ENCODE results near the gene PHACTR3.

The PHACTR3 gene

DNA sequence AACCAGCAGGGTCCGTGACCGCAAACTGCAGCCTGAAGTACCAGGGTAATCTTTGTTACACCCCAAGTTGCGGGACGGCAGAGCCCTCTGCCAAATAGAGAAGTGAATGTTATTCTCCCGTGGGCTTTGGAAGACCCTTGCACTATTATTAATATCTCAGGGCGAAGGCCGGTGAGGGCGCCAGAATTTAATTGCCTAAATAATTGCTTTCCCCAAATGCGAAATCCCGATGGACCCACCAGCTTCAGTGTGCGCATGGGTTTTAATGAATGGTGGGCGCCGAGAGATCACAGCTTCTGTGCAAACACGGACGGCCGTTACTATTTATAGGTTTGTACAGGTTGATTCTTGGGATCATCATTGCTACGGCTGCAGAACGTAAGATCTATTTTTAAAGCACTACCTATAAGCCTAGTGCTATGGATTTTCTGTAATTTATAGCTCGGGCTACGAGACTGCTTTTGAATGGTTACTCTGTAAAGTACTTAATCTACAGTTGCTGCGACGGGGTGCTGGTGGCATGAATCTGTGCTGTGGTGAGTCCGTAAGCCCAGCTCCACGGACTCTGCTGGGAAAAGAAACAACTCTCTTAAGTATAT, 15.2 kb upstream of the PHACTR3 start:
- no peak overlapping the region for H3K9ac ChIP-seq (ENCODE audit: low read depth in 1 of 2, low read length in 2 of 2)
- H3K9me3 ChIP-seq (ENCODE audit: control insufficient read depth in 1 of 2, low read length in 2 of 2): no peaks in the 10 kb centered on the region
- peaks cover 3 to 5% of the 10 kb centered on the region in 2 donors for H3K27me3 ChIP-seq (ENCODE audit: control insufficient read depth in 1 of 2, insufficient read depth in 2 of 2, low read length in 2 of 2)
- no peaks in the 10 kb centered on the region for H3K4me1 ChIP-seq (ENCODE audit: control insufficient read depth in 1 of 2, insufficient read depth in 2 of 2, low read length in 2 of 2)
- H3K36me3 ChIP-seq (ENCODE audit: control insufficient read depth in 1 of 2, insufficient read depth in 2 of 2, low read length in 2 of 2): no peaks in the 10 kb centered on the region
- H3K27ac ChIP-seq (ENCODE audit: low read depth, low read length): no peak overlapping the region
- no peak overlapping the region for H3K4me3 ChIP-seq (ENCODE audit: low read depth in 1 of 2, low read length in 2 of 2)

DNA sequence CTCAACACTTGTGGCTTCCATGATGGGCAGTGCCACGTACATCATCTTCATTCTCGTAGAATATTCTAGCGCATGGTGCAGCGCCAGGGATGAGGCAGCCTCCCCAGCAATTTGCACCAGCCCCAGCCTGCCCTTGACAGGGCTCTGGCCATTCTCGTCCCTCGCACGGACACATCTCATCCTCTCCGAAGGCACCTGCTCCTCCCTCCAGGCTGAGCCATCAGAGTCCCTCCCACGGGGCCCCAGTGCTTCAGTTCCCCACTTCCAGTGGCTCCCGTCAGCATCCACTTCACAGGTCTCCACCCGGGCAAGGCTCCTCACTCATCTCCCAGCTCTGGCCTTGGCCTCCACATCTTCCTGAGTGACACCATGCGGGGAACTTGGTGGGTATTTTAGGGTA, 13.3 kb upstream of the PHACTR3 start:
- Histone ChIP-seq H3K4me3 (ENCODE audit: low read depth in 1 of 2, low read length in 2 of 2) (no peak overlapping the region), H3K9ac (ENCODE audit: low read depth in 1 of 2, low read length in 2 of 2) (no peak overlapping the region), H3K27me3 (ENCODE audit: control insufficient read depth in 1 of 2, insufficient read depth in 2 of 2, low read length in 2 of 2) (peaks cover 3% of the 10 kb centered on the region in 2 donors), H3K4me1 (ENCODE audit: control insufficient read depth in 1 of 2, insufficient read depth in 2 of 2, low read length in 2 of 2) (no peaks in the 10 kb centered on the region), H3K36me3 (ENCODE audit: control insufficient read depth in 1 of 2, insufficient read depth in 2 of 2, low read length in 2 of 2) (no peaks in the 10 kb centered on the region), H3K27ac (ENCODE audit: low read depth, low read length) (no peak overlapping the region), H3K9me3 (ENCODE audit: control insufficient read depth in 1 of 2, low read length in 2 of 2) (no peaks in the 10 kb centered on the region)

DNA sequence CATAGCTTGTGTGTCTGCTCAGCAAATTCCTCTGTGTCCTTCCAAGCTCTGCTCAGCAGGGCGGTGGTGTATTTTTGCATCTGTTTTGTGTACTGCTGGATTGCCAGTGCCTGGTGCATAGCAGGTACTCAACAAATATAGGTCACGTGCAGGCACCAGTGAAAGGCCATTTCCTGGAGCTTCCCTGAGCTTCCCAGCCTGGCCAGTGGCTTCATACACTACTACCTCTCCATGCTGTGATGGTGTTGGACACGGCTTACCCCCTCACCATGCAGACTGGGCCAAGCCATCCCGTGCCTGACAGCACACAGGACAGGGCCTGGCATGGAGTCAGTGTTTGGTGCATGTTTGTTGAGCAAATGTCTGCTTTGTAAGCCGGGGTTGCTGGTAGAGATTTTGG, 7.7 kb upstream of the PHACTR3 start:
- Histone ChIP-seq H3K4me3 (ENCODE audit: low read depth in 1 of 2, low read length in 2 of 2) (no peak overlapping the region), H3K27ac (ENCODE audit: low read depth, low read length) (no peak overlapping the region), H3K36me3 (ENCODE audit: control insufficient read depth in 1 of 2, insufficient read depth in 2 of 2, low read length in 2 of 2) (no peaks in the 10 kb centered on the region), H3K9me3 (ENCODE audit: control insufficient read depth in 1 of 2, low read length in 2 of 2) (no peaks in the 10 kb centered on the region), H3K4me1 (ENCODE audit: control insufficient read depth in 1 of 2, insufficient read depth in 2 of 2, low read length in 2 of 2) (no peaks in the 10 kb centered on the region), H3K27me3 (ENCODE audit: control insufficient read depth in 1 of 2, insufficient read depth in 2 of 2, low read length in 2 of 2) (peaks cover 0 to 8% of the 10 kb centered on the region in 2 donors), H3K9ac (ENCODE audit: low read depth in 1 of 2, low read length in 2 of 2) (no peak overlapping the region)

DNA sequence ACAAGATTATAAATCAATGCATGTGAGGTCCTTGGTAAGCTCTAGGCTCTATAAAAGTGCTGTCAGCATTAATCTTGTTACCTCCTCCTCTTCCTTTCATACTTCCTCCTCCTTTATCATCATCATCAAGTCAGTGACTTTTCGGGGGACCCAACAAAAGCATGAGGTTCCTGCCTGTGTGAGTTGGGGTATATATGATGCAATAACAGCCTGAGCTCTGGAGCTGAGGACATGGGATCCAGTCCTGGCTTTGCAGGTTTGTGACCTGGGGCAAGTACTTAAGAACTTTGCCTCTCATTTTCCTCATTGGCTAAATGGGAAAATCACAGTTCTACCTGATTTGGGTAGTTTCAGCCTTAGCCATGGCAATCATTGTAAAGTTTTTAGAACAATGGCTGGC, 7.1 kb upstream of the PHACTR3 start:
- Histone ChIP-seq H3K9me3 (ENCODE audit: control insufficient read depth in 1 of 2, low read length in 2 of 2) (no peaks in the 10 kb centered on the region), H3K27me3 (ENCODE audit: control insufficient read depth in 1 of 2, insufficient read depth in 2 of 2, low read length in 2 of 2) (peaks cover 3 to 13% of the 10 kb centered on the region in 2 donors), H3K4me1 (ENCODE audit: control insufficient read depth in 1 of 2, insufficient read depth in 2 of 2, low read length in 2 of 2) (no peaks in the 10 kb centered on the region), H3K36me3 (ENCODE audit: control insufficient read depth in 1 of 2, insufficient read depth in 2 of 2, low read length in 2 of 2) (no peaks in the 10 kb centered on the region), H3K27ac (ENCODE audit: low read depth, low read length) (no peak overlapping the region), H3K4me3 (ENCODE audit: low read depth in 1 of 2, low read length in 2 of 2) (no peak overlapping the region), H3K9ac (ENCODE audit: low read depth in 1 of 2, low read length in 2 of 2) (no peak overlapping the region)

DNA sequence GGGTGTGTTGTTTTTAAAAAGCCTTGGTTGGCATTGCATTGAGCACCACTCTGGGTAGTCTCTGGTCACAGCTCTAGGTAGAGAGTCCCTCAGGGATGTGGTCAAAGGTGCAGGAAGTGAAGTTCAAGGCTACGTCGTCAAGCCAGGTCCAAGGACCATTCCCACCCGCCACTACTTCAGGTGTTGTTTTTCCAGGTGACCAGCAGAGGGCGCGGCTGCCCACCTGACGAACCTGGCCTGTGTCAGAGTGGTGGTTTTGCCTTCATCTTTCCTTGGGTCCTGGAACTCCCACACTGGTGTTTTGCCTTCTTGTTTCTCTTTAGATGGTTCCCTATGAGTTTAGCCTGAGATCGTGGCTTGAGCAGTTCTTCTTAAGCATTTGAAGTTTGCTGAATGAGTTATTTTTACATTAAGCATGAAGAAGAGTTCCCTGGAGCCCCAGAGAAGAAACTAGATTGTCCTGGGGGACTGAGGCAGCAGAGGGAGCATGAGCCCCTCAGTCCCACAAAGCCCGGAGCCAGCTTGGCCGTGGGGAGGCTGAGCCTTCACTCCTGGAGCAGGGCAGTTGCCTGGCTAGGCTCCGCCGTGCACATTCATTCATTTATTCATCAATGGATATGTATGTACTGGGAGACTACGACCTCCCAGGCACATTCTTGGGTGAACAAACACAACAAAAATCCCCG, 5.6 kb upstream of the PHACTR3 start:
- H3K27me3 ChIP-seq (ENCODE audit: control insufficient read depth in 1 of 2, insufficient read depth in 2 of 2, low read length in 2 of 2): peaks cover 17 to 26% of the 10 kb centered on the region in 2 donors
- H3K9me3 ChIP-seq (ENCODE audit: control insufficient read depth in 1 of 2, low read length in 2 of 2): no peaks in the 10 kb centered on the region
- no peaks in the 10 kb centered on the region for H3K36me3 ChIP-seq (ENCODE audit: control insufficient read depth in 1 of 2, insufficient read depth in 2 of 2, low read length in 2 of 2)
- no peaks in the 10 kb centered on the region for H3K4me1 ChIP-seq (ENCODE audit: control insufficient read depth in 1 of 2, insufficient read depth in 2 of 2, low read length in 2 of 2)
- H3K4me3 ChIP-seq (ENCODE audit: low read depth in 1 of 2, low read length in 2 of 2): no peak overlapping the region
- no peak overlapping the region for H3K27ac ChIP-seq (ENCODE audit: low read depth, low read length)
- H3K9ac ChIP-seq (ENCODE audit: low read depth in 1 of 2, low read length in 2 of 2): no peak overlapping the region

DNA sequence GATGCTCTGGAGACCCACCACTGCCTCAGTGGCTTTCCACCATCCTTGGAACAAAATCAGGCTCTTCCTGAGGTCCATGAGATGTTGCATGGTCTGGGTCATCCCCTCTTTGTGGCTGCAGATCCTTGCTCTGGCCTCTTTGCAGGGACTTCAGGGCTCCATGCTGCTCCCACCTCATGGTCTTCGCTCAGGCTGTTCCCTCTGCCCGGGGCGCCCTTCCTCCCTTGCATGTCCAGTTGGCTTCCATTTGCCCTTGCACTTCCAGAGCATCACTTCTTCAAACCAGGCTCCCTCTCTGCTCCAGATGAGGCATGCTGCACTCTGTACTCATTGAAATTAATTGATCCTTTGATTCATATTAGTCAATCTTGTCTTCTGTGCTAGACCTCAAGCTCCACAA, 4.4 kb upstream of the PHACTR3 start:
- Histone ChIP-seq H3K27me3 (ENCODE audit: control insufficient read depth in 1 of 2, insufficient read depth in 2 of 2, low read length in 2 of 2) (peaks cover 22 to 26% of the 10 kb centered on the region in 2 donors), H3K4me1 (ENCODE audit: control insufficient read depth in 1 of 2, insufficient read depth in 2 of 2, low read length in 2 of 2) (no peaks in the 10 kb centered on the region), H3K9me3 (ENCODE audit: control insufficient read depth in 1 of 2, low read length in 2 of 2) (no peaks in the 10 kb centered on the region), H3K36me3 (ENCODE audit: control insufficient read depth in 1 of 2, insufficient read depth in 2 of 2, low read length in 2 of 2) (no peaks in the 10 kb centered on the region), H3K9ac (ENCODE audit: low read depth in 1 of 2, low read length in 2 of 2) (no peak overlapping the region), H3K4me3 (ENCODE audit: low read depth in 1 of 2, low read length in 2 of 2) (no peak overlapping the region), H3K27ac (ENCODE audit: low read depth, low read length) (no peak overlapping the region)

DNA sequence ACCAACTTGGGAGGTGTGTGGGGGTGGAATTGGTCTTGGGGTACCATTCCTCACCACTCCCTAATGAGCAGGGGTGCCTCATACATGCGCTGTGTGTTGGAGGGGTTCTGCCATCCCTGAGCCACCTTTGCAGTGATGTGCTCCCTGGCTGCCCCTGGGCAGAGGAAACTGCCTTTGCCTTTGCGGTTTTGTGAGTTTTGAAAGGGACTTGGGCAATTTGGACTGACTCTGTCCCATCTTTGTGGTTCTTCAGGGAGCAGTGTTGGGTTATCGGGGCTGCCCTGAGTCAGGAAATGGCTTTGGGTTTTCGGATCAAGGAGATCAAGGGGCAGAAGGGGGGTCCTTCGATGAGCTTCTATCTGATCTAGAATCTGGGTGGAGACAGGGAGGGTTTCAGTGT, 3.9 kb upstream of the PHACTR3 start:
- H3K4me3 ChIP-seq (ENCODE audit: low read depth in 1 of 2, low read length in 2 of 2): no peak overlapping the region
- H3K9ac ChIP-seq (ENCODE audit: low read depth in 1 of 2, low read length in 2 of 2): no peak overlapping the region
- H3K4me1 ChIP-seq (ENCODE audit: control insufficient read depth in 1 of 2, insufficient read depth in 2 of 2, low read length in 2 of 2): peaks cover 0 to 4% of the 10 kb centered on the region in 2 donors
- no peak overlapping the region for H3K27ac ChIP-seq (ENCODE audit: low read depth, low read length)
- H3K9me3 ChIP-seq (ENCODE audit: control insufficient read depth in 1 of 2, low read length in 2 of 2): no peaks in the 10 kb centered on the region
- no peaks in the 10 kb centered on the region for H3K36me3 ChIP-seq (ENCODE audit: control insufficient read depth in 1 of 2, insufficient read depth in 2 of 2, low read length in 2 of 2)
- peaks cover 22 to 30% of the 10 kb centered on the region in 2 donors for H3K27me3 ChIP-seq (ENCODE audit: control insufficient read depth in 1 of 2, insufficient read depth in 2 of 2, low read length in 2 of 2)

DNA sequence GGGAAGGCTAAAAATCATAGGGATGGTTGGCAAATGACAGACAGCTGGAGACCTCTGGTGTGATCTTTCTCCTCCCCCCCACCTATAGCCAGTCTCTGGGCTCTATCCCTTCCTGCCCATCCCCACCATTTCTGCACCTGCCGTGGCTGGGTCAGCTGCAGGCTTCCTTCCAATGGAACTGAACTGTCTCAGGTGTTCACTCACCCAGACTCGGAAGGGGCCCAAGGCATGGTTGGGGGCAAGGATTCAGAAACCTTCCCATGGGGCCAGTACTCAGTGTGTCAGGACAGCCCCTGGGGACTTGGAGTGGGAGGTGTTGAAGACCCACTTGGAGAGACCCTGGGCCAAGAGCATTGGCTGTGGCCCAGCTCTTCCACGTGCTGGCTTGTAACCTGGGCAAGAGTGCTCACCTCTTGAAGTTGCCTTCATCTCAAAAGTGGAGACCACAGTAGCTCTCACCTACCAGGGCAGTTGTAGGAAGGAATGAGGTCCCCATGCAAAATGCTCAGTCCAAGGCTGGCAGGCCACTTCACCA, 1.7 kb upstream of the PHACTR3 start:
- no peak overlapping the region for H3K4me3 ChIP-seq (ENCODE audit: low read depth in 1 of 2, low read length in 2 of 2)
- H3K9ac ChIP-seq (ENCODE audit: low read depth in 1 of 2, low read length in 2 of 2): no peak overlapping the region
- no peak overlapping the region for H3K27ac ChIP-seq (ENCODE audit: low read depth, low read length)
- no peaks in the 10 kb centered on the region for H3K9me3 ChIP-seq (ENCODE audit: control insufficient read depth in 1 of 2, low read length in 2 of 2)
- H3K27me3 ChIP-seq (ENCODE audit: control insufficient read depth in 1 of 2, insufficient read depth in 2 of 2, low read length in 2 of 2): peaks cover 41 to 48% of the 10 kb centered on the region in 2 donors
- H3K4me1 ChIP-seq (ENCODE audit: control insufficient read depth in 1 of 2, insufficient read depth in 2 of 2, low read length in 2 of 2): peaks cover 0 to 6% of the 10 kb centered on the region in 2 donors
- no peaks in the 10 kb centered on the region for H3K36me3 ChIP-seq (ENCODE audit: control insufficient read depth in 1 of 2, insufficient read depth in 2 of 2, low read length in 2 of 2)

DNA sequence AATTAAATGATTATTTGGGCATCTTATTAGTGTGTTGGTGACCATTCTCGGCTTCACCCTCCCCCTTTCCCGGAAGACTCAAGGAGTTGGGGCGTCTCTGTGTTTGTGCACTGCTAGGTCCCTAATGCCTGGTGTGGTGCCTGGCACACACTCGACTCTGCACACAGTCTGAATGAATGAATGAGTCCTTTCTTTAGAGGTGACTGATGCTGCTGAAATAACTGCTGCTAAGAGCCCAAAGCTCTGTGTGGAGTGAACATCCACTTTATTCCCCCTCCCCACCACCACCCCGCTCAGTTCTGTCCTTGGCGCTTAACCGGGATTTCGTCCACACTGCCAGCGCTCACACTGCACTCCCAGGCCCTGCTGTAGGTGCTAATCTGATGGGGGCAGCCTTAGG, 1.2 kb upstream of the PHACTR3 start:
- H3K27me3 ChIP-seq (ENCODE audit: control insufficient read depth in 1 of 2, insufficient read depth in 2 of 2, low read length in 2 of 2): peaks cover 43 to 48% of the 10 kb centered on the region in 2 donors
- H3K9me3 ChIP-seq (ENCODE audit: control insufficient read depth in 1 of 2, low read length in 2 of 2): no peaks in the 10 kb centered on the region
- no peak overlapping the region for H3K9ac ChIP-seq (ENCODE audit: low read depth in 1 of 2, low read length in 2 of 2)
- H3K4me1 ChIP-seq (ENCODE audit: control insufficient read depth in 1 of 2, insufficient read depth in 2 of 2, low read length in 2 of 2): peaks cover 0 to 6% of the 10 kb centered on the region in 2 donors
- H3K36me3 ChIP-seq (ENCODE audit: control insufficient read depth in 1 of 2, insufficient read depth in 2 of 2, low read length in 2 of 2): no peaks in the 10 kb centered on the region
- H3K4me3 ChIP-seq (ENCODE audit: low read depth in 1 of 2, low read length in 2 of 2): no peak overlapping the region
- H3K27ac ChIP-seq (ENCODE audit: low read depth, low read length): no peak overlapping the region

DNA sequence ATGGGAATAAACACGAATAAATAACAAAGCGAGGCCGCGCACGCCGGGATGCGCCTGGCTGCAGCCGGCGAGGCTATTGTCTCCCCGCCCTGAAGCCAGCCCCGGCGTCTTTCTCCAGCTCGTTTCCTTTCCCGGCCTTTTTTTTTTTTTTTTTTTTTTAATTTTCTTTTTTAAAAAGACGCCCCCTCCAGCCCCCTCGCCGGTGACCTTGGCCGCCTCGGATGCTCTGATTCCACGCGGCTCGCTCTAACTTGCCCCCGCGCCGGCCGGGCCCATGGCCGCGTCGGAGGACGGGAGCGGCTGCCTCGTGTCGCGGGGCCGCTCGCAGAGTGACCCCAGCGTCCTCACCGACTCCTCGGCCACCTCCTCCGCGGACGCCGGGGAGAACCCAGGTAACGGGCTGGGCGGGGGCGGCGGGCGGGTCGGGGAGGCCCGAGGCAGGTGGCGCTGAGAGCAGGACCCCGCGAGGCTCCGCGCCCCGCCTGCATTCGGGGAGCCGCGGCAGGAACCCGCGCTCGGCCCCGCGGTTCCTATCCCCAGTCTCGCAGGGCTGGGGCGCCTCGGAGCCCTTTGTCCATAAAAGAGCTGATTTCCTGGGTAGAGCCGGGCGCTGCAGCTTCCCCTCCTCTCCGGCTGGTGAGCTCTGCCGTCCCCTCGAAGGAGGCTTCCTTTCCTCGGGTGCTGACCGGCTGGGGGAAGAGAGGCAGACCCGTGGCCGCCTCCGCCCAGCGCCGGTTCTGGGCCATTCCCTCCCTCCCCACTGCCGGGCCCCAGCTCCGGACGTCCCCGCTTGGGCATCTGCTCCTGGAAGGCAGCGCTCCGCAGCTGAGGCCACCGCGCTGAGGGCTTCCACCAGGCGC, 631 bp downstream of the PHACTR3 start:
- H3K9me3 ChIP-seq (ENCODE audit: control insufficient read depth in 1 of 2, low read length in 2 of 2): no peaks in the 10 kb centered on the region
- H3K36me3 ChIP-seq (ENCODE audit: control insufficient read depth in 1 of 2, insufficient read depth in 2 of 2, low read length in 2 of 2): no peaks in the 10 kb centered on the region
- peaks cover 0 to 6% of the 10 kb centered on the region in 2 donors for H3K4me1 ChIP-seq (ENCODE audit: control insufficient read depth in 1 of 2, insufficient read depth in 2 of 2, low read length in 2 of 2)
- no peak overlapping the region for H3K9ac ChIP-seq (ENCODE audit: low read depth in 1 of 2, low read length in 2 of 2)
- H3K27ac ChIP-seq (ENCODE audit: low read depth, low read length): no peak overlapping the region
- peaks cover 48 to 51% of the 10 kb centered on the region in 2 donors for H3K27me3 ChIP-seq (ENCODE audit: control insufficient read depth in 1 of 2, insufficient read depth in 2 of 2, low read length in 2 of 2)
- peak overlapping the region; percentile 15 to 21 for H3K4me3 ChIP-seq (ENCODE audit: low read depth in 1 of 2, low read length in 2 of 2)
